ENCODE data around the gene PTPMT1. TPM values are rescaled to one million over a fixed set of nuclear protein-coding genes. Genes with fewer than 3 reads are reported as not detected.

PTPMT1 gene
- total and polyA plus RNA-seq, 2 experiments from 2014 or later: 106 to 109 TPM

DNA sequence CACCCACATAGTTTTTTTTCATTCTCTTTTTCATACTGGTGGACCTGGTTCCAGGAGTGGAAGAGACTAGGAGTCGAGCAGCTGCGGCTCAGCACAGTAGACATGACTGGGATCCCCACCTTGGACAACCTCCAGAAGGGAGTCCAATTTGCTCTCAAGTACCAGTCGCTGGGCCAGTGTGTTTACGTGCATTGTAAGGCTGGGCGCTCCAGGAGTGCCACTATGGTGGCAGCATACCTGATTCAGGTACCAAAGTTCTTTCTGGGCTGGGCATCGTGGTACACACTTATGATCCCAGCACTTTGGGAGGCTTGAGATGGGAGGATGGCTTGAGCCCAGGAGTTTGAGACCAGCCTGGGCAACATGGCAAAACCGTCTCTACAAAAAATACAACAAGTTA is 4.2 kb downstream of the PTPMT1 start:
- ATAC-seq: no peak
- Histone ChIP-seq H3K36me3 (ENCODE audit: insufficient read depth) (peaks cover 23% of the 10 kb centered on the region), H3K9me2 (ENCODE audit: insufficient read depth) (no peaks in the 10 kb centered on the region), H3K27me3 (ENCODE audit: insufficient read depth) (no peaks in the 10 kb centered on the region), H2AFZ (no peak overlapping the region), H3F3A (replicated peaks; ENCODE audit: low read depth) (peaks cover 11% of the 10 kb centered on the region; the same call in 1 of the 2 replicates), H3K4me3 (no peak overlapping the region), H3K4me2 (no peak overlapping the region), H4K20me1 (replicated peaks; ENCODE audit: insufficient read depth) (peaks cover 13% of the 10 kb centered on the region), H3K4me1 (ENCODE audit: insufficient read depth) (peaks cover 3% of the 10 kb centered on the region; the same call in 1 of the 2 replicates), H3K27ac (ENCODE audit: low read depth) (no peak overlapping the region), H3K79me2 (replicated peaks; ENCODE audit: insufficient read depth) (peaks cover 45% of the 10 kb centered on the region)
- Mint-ChIP-seq H3K27me3 (ENCODE audit: insufficient read depth, low read depth, poor library complexity) (peaks cover 7% of the 10 kb centered on the region), H3K36me3 (ENCODE audit: low read depth) (peaks cover 52% of the 10 kb centered on the region), H3K4me3 (no peak overlapping the region), H3K27ac (no peak overlapping the region), H3K9me3 (peaks cover 2% of the 10 kb centered on the region; the same call in 1 of the 3 replicates), H3K4me1 (peaks cover 8% of the 10 kb centered on the region)
- no peak for DNase-seq (ENCODE audit: low spot score)
- no peak for TF ChIP-seq ZNF331 (CRISPR knock-in tag; IDR thresholded peaks at IDR 0.05; ENCODE audit: low read depth)
- TF ChIP-seq ZNF114 (CRISPR knock-in tag; IDR thresholded peaks at IDR 0.05): no peak

DNA sequence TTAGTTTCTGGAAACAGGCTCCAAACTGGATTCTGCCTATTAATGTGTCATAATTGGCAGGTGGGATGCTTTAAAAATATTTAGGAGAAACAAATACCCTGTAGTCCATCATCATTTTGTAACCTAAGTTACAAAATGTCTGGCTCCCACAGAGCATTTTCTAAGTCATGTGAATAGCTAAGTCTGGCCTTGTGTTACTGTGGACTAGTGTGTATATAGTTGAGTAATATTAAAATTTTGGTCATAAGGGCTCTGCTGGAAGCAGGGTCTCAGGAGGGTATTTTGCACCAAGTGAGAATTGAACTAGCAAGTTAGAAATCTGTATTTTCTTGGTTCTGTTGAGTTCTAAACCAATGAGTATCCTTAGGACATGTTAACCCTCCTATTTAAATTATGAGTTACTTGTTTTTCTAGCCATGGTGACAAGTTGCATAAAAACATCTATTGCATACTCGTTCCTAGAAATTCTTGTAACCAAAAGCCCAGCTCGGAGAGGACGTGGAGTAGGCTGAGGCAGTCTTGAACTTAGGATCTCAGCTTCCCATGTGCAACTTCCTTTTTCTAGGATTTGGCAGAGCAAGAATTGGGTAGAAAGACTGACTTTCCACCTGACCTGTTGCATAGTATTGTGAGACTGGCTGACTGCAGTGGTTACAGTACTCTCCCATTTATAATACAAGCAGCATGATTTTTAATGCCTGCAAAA is 5.4 kb downstream of the PTPMT1 start:
- peaks cover 63% of the 10 kb centered on the region for H3K36me3 Mint-ChIP-seq (ENCODE audit: low read depth)
- ATAC-seq: no peak
- TF ChIP-seq, protein P1, sequence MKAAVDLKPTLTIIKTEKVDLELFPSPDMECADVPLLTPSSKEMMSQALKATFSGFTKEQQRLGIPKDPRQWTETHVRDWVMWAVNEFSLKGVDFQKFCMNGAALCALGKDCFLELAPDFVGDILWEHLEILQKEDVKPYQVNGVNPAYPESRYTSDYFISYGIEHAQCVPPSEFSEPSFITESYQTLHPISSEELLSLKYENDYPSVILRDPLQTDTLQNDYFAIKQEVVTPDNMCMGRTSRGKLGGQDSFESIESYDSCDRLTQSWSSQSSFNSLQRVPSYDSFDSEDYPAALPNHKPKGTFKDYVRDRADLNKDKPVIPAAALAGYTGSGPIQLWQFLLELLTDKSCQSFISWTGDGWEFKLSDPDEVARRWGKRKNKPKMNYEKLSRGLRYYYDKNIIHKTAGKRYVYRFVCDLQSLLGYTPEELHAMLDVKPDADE (IDR thresholded peaks at IDR 0.05): no peak
- TF ChIP-seq EZH2phosphoT487 (IDR thresholded peaks at IDR 0.05; ENCODE audit: unreplicated experiment) (no peak), POLR2AphosphoS5 (IDR thresholded peaks at IDR 0.05; ENCODE audit: low read depth) (no peak), CREB1 (CRISPR knock-in tag; IDR thresholded peaks at IDR 0.05; ENCODE audit: low read depth) (no peak), ZNF331 (CRISPR knock-in tag; IDR thresholded peaks at IDR 0.05; ENCODE audit: low read depth) (no peak), ZNF114 (CRISPR knock-in tag; IDR thresholded peaks at IDR 0.05) (no peak), NANOG (IDR thresholded peaks at IDR 0.05; ENCODE audit: borderline replicate concordance) (no peak), JUNB (IDR thresholded peaks at IDR 0.05; ENCODE audit: unreplicated experiment) (no peak), STAT1 (IDR thresholded peaks at IDR 0.05; ENCODE audit: unreplicated experiment) (no peak), EZH2 (IDR thresholded peaks at IDR 0.05; ENCODE audit: low read depth, unreplicated experiment) (no peak)
- TF ChIP-seq, protein P2, sequence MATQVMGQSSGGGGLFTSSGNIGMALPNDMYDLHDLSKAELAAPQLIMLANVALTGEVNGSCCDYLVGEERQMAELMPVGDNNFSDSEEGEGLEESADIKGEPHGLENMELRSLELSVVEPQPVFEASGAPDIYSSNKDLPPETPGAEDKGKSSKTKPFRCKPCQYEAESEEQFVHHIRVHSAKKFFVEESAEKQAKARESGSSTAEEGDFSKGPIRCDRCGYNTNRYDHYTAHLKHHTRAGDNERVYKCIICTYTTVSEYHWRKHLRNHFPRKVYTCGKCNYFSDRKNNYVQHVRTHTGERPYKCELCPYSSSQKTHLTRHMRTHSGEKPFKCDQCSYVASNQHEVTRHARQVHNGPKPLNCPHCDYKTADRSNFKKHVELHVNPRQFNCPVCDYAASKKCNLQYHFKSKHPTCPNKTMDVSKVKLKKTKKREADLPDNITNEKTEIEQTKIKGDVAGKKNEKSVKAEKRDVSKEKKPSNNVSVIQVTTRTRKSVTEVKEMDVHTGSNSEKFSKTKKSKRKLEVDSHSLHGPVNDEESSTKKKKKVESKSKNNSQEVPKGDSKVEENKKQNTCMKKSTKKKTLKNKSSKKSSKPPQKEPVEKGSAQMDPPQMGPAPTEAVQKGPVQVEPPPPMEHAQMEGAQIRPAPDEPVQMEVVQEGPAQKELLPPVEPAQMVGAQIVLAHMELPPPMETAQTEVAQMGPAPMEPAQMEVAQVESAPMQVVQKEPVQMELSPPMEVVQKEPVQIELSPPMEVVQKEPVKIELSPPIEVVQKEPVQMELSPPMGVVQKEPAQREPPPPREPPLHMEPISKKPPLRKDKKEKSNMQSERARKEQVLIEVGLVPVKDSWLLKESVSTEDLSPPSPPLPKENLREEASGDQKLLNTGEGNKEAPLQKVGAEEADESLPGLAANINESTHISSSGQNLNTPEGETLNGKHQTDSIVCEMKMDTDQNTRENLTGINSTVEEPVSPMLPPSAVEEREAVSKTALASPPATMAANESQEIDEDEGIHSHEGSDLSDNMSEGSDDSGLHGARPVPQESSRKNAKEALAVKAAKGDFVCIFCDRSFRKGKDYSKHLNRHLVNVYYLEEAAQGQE (IDR thresholded peaks at IDR 0.05; ENCODE audit: unreplicated experiment): no peak

More for the DNA sequence above, 5.4 kb downstream of the PTPMT1 start:
- DNase-seq (ENCODE audit: low spot score): no peak
- H3K9me3 Mint-ChIP-seq: peaks cover 2% of the 10 kb centered on the region; the same call in 1 of the 3 replicates
- no peak overlapping the region for H3K27ac Mint-ChIP-seq
- Histone ChIP-seq H2AFZ (no peak overlapping the region), H3F3A (replicated peaks; ENCODE audit: low read depth) (peaks cover 10% of the 10 kb centered on the region; the same call in 1 of the 2 replicates), H3K9me2 (ENCODE audit: insufficient read depth) (no peaks in the 10 kb centered on the region), H3K27ac (ENCODE audit: low read depth) (no peak overlapping the region), H3K79me2 (replicated peaks; ENCODE audit: insufficient read depth) (peaks cover 45% of the 10 kb centered on the region), H4K20me1 (replicated peaks; ENCODE audit: insufficient read depth) (peaks cover 13% of the 10 kb centered on the region), H3K4me3 (no peak overlapping the region), H3K27me3 (ENCODE audit: insufficient read depth) (no peaks in the 10 kb centered on the region), H3K4me2 (no peak overlapping the region), H3K4me1 (ENCODE audit: insufficient read depth) (no peaks in the 10 kb centered on the region), H3K36me3 (ENCODE audit: insufficient read depth) (peaks cover 23% of the 10 kb centered on the region)
- peaks cover 3% of the 10 kb centered on the region for H3K27me3 Mint-ChIP-seq (ENCODE audit: insufficient read depth, low read depth, poor library complexity)
- peaks cover 5% of the 10 kb centered on the region; the same call in 2 of the 3 replicates for H3K4me1 Mint-ChIP-seq
- H3K4me3 Mint-ChIP-seq: no peak overlapping the region

All from GM23338 (cell line).